Keratinocyte (primary cell): Measurements from ENCODE around the gene CA11.

Source experiments
- EZH2 ChIP-seq: IDR thresholded peaks from one replicate; pipeline ENCODE4 v1.6.1; 2012; ENCODE audit warnings: inconsistent platforms, mild to moderate bottlenecking, low read length, moderate library complexity
- TF ChIP-seq, protein P1 (sequence below), 3 experiments: IDR thresholded peaks in 1 of 3; conservative IDR thresholded peaks in 1 of 3; optimal IDR thresholded peaks in 1 of 3; 2 replicates in 2 of 3; 3 replicates in 1 of 3; pipeline versions ENCODE3 to v1.5.1; 2011; ENCODE audit warnings: low read length in 3 of 3, mild to moderate bottlenecking in 3 of 3, moderate library complexity in 2 of 3, control low read depth in 1 of 3, inconsistent platforms in 1 of 3; ENCODE audit not compliant: insufficient read depth in 2 of 3; ENCODE audit errors: extremely low read depth in 1 of 3

DNA sequence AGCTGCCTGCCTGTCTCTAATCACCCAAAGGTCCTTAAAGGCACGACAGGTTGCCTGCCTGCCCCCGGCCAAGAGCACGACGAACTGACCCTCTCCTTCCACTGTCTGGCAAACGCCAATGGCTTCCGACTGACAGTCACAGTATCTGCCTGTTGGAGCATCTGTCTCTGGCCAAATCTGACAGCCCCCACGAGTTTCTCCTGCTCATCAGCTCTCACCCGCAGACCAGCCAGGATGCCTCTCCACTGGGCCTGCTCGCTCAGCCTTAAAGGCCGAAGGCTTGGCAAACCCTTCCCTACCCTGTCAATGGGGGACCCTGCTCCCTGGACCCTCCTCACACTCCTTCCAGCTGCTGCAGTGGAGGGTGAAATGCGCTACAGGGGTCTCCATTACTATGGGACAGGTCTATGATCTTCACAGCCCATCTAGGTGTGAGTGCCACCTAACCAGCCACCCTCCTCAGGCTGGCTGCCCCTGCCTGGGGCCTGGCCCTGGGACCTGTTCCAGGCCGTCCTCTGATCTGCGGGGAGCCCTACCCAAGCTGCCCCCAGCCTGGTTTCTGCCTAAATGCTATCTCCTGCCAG, 32.0 kb downstream of the CA11 start:
- TF ChIP-seq, protein P1, sequence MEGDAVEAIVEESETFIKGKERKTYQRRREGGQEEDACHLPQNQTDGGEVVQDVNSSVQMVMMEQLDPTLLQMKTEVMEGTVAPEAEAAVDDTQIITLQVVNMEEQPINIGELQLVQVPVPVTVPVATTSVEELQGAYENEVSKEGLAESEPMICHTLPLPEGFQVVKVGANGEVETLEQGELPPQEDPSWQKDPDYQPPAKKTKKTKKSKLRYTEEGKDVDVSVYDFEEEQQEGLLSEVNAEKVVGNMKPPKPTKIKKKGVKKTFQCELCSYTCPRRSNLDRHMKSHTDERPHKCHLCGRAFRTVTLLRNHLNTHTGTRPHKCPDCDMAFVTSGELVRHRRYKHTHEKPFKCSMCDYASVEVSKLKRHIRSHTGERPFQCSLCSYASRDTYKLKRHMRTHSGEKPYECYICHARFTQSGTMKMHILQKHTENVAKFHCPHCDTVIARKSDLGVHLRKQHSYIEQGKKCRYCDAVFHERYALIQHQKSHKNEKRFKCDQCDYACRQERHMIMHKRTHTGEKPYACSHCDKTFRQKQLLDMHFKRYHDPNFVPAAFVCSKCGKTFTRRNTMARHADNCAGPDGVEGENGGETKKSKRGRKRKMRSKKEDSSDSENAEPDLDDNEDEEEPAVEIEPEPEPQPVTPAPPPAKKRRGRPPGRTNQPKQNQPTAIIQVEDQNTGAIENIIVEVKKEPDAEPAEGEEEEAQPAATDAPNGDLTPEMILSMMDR (optimal IDR thresholded peaks at IDR 0.05 in 1 of 3, IDR thresholded peaks at IDR 0.05 in 1 of 3, conservative IDR thresholded peaks at IDR 0.05 in 1 of 3; ENCODE audit: extremely low read depth in 1 of 3, insufficient read depth in 2 of 3, low read length in 3 of 3): no peak
- no peak for TF ChIP-seq EZH2
